Kasumi-1 (cell line): ENCODE results near the gene RAD50.
"Not testable (repeated sequence)": the region's sequence is repeated elsewhere in the genome, so short reads cannot be mapped to it uniquely, and the experiment has no call there.

Experiments used
- DNase-seq, 2 experiments: peaks; one replicate each; lab custom pipeline; 2025; lab: John Stamatoyannopoulos, UW

RAD50 gene

GRCh38 chr5:132674671-132675506 lies 118.1 kb downstream of the RAD50 start:
- DNase-seq = no peak

DNA sequence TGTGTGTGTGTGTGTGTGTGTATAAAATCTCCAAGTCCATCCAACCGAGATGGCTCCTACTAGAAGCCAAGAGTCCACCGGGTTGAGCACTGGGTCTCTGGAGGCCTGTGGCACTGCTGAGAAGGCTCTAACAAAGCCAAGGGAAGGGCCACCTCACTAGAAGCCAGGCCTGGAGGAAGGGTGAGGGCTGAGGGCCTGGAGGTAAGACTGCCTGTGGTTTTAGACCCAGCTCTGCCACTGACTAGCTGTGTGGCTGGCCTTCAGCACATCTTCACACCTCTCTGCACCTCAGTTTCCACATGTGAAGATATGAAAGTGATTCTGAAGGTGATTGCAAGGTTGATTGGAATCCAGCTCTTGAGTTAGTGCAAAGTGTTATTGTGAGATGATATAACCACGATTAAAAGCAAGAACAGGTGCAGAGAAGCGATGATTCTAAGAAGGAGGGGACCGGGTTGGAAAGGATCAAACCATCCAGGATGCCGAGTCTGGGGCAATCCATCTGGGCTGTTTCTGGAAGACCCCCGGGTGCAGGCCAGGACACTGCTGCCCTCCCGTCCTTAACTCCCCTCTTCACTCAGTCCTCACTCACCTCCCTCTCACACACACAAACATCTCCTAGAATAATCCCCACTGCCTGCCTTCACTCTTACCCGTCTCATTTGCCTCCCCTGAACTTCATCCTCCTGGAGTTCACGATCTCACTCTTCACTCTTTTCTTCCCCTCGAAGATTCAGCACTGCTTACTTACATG lies 119.3 kb downstream of the RAD50 start:
- no peak for DNase-seq

DNA sequence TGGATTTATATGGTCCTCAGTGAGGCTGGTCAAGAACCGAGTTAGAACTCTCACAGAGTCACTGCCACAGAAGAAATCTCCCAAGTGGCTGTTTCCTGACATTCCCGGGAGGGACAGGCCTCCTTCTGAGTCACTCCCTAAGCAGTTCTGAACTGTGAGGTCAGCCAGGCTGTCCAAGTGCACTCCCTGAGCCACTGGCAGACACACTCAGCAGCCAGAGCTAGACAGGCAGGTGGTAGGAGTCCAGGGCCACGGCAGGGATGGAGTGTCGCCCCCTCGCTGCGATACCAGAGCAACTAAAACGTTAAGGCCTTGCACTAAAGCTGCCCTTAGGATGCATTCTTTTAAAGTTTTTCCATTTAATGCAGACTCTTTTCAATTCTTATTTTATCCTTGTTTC lies 120.4 kb downstream of the RAD50 start:
- no peak for DNase-seq

DNA sequence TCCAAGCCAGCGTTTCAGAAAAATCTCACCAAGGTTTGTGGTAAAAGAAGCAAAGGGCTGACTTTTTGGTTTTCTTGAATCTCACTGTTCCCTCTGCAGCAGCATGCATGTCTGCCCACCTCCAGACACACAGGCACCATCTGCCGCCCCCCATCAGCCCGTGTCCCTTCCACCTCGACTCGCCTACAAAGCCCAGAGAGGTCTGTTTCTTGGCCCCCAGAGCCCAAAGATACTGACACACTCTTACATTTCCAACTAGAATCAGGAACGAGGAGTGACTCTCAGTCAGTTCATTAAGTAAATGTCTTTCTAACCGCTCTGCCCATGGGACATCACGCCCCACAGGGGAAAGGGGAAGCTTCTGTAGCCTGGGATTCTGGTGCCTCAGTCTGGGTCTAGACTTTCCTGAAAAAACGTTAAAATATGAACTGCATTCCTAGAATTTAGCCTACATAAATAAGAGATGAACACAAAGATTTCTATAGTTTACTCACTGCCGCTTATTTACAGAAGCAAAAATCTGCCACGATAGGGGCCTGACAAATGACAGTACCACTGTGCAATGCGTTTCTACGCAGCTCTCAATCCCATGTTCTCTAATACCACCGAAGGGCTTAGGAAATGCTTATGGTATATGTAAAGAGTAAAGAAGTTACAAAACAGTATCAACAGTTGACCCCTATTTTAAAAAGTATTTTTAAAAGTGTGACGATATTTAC lies 121.1 kb downstream of the RAD50 start:
- no peak for DNase-seq

GRCh38 chr5:132678735-132679134 lies 122.0 kb downstream of the RAD50 start:
- no peak for DNase-seq

- DNase-seq = no peak
Observed at GRCh38 chr5:132679166-132679565, 122.4 kb downstream of the RAD50 start.

DNA sequence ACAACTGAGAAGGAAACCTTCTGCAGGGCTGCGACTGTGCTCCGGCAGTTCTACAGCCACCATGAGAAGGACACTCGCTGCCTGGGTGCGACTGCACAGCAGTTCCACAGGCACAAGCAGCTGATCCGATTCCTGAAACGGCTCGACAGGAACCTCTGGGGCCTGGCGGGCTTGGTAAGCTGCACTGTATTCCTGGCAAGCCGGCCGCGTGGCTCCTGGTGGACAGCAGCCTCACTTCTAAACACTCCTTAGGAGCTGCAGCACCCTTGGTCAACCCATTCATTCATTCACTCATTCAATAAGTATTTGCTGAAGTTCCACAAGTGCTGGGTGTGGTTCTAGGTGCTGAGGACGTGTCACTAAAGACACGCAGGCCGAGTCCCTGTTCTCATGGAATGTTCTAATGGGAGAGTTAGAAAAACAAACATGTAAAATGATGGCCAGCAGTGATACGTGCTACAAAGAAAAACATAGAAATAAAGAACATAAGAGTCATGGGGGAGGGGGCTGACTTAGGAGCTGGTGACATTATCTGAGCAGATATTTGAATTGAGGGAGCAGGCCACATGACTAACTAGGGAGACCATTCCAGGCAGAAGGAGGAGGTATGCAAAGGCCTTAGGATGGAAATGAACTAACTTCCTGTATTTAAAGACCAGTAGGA lies 123.1 kb downstream of the RAD50 start:
- no peak for DNase-seq

DNA sequence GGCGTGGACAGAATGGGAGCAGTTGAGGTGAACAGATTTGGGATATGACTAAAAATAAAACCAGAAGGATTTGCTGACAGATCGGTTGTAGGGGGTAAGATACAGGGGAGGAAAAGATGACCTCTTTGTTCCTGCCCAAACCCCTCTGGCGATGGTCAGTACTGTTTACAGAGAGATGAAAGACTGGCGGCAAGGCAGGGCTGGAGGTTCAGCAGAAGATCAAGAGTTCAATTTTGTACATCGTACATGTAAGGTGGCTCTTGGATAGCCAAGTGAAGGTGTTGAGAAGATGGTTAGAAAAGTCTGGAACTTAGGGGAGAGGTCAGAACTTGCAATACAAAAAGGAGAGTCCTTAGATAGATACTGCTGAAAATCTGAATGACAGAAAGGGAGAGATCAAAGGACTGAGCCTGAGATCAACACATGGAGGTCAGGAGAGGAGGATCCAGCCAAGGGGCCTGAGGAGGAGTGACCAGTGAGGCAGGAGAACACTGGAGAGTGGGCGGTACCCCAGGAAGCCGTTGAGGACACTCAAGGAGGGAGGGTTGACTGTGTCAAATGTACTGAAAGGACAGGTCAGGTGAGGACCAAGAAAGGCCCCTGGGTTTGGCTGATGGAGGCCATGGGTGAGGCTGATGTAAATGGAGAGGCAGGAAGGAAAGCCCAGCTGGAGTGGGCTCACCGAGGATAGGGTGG lies 124.2 kb downstream of the RAD50 start:
- no peak for DNase-seq

- DNase-seq = no peak
Observed at GRCh38 chr5:132681476-132681831, 124.7 kb downstream of the RAD50 start.

- DNase-seq = no peak
Observed at GRCh38 chr5:132681983-132682382, 125.2 kb downstream of the RAD50 start.

GRCh38 chr5:132684491-132684890 lies 127.7 kb downstream of the RAD50 start:
- DNase-seq = no peak

DNA sequence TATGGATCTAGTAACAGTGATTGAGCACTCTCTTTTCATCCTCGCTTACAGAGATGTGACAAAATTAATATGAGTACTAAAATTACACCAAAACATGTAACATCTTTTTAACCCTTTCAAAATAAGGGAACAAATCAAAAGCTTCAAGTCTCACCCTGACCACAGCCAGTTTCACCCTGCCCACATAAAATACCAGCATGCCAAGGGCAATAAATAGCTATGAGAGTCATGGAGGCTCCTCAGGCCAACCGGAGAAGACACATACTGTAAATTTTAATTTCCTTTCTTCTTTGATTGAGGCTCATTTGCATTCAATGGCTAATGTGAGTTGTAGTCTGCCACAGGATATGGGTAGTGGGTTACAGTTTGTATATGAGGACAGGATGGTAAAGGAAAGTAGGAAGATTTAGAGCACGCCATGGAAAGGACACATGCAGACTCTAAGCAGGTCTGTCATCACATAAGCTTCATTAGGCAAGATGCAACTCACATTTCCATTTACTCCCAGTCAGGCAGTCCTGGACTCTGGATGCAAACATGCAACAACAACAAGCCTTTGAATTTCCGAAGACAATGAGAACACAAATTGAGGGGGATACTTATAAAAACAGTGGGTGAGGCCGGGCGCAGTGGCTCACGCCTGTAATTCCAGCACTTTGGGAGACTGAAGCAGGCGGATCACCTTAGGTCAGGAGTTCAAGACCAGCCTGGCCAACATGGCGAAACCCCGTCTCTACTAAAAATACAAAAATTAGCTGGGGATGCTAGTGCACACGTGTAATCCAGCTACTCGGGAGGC lies 128.3 kb downstream of the RAD50 start:
- no peak for DNase-seq

GRCh38 chr5:132686193-132686592 lies 129.4 kb downstream of the RAD50 start:
- no peak for DNase-seq

DNA sequence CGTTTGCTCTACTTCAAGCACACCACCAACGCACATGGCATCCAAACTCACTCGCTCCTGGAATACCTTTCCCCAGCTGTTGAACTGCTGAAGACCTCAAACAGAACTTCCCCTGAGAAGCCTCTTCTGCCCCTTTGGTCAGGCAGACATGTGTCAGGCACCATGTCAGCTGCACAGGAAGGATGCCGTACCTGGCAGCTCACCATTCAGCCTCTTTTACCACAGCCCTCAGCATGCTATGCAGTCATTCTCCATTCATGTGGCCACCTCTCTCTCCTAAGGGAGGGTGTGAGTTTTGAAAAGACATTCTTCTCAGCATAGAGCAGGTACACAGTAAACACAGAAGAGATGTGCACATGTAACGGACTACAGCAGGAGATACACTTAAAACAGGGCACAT lies 131.2 kb downstream of the RAD50 start:
- no peak for DNase-seq

- DNase-seq = no peak
Observed at GRCh38 chr5:132688536-132689339, 132.0 kb downstream of the RAD50 start.

DNA sequence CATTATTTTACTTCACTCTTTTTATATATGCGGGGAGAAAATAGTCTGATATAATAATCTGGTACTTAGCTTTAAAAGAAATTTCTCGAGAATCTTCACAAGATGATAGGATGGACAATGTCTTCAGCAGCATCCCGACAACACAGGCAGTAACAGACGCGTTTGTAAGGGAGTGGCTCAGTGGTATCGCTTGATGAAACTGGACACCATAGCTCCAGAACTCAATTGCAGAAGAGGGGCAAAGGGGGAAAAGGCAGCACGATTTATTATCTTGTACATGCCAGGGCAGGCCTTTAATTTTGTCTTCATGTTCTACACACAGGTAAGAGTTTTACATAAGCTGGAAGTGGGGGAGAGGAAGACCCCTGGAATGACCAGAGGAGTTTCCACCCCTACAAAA lies 132.7 kb downstream of the RAD50 start:
- DNase-seq = no peak

DNA sequence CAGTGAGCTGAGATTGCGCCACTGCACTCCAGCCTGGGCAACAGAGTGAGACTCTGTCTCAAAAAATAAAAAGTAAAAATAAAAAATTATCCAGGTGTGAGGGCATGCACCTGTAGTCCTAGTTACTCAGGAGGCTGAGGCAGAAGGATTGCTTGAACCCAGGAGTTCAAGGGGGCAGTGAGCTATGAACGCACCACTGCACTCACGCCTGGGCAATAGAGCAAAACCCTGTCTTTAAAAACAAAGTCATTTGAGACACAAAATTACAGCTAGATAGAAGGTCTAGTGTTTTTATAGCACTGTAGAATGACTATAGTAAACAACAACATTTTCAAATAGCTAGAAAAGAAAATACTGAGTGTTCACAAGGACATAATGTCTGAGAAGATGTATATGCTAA lies 133.4 kb downstream of the RAD50 start:
- no peak for DNase-seq

DNA sequence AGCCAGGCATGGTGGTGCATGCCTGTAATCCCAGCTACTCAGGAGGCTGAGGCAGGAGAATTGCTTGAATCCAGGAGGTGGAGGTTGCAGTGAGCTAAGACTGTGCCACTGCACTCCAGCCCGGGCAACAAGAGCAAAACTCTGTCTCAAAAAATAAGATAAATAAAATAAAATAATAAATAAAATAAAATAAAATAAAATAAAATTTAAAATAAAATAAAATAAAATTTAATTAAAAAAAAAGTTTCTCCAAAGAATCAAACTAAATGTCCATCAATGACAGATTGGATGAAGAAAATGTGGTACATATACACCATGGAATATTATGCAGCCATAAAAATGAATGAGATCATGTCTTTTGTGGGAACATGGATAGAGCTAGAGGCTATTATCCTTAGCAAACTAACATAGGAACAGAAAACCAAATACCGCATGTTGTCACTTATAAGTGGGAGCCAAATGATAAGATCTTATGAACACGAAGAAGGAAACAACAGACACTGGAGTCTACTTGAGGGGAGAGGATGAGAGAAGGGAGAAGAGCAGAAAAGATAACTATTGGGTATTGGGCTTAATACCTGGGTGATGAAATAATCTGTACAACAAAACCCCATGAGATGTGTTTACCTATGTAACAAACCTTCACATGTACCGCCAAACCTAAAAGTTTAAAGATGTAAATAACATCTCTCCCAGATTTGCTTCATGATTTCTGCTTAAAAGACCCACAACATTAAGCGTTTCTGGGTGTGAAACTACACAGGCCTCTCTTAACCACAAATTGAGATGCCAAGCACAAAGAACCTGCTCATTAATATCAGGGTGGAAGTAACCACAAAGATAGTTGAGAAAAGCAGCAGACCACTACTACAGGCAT lies 135.2 kb downstream of the RAD50 start:
- DNase-seq = not testable (repeated sequence)

DNA sequence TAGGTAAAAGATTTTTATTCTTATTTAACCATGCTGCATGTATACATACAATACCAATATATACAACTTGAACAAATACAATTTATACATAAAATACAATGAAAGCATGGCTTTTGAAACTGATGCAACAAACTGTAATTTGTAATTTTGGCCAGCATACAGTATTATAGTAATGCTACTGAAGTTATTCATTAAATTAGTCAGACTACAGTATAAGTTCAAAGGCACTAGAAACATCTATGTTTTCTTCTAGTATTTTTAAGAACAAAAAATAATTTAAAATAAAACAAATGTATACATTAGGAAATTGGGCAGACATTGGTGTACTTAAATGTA lies 135.8 kb downstream of the RAD50 start:
- DNase-seq = no peak
